Medulla oblongata (tissue), 1 donor: ENCODE measurements around the gene LENG8.
"Not testable (repeated sequence)": the region's sequence is repeated elsewhere in the genome, so short reads cannot be mapped to it uniquely, and the experiment has no call there.

Experiments
- DNase-seq: peaks from one replicate; pipeline ENCODE4 v3.0.0-alpha.2; 2015; ENCODE audit errors: extremely low spot score

LENG8 gene

DNA sequence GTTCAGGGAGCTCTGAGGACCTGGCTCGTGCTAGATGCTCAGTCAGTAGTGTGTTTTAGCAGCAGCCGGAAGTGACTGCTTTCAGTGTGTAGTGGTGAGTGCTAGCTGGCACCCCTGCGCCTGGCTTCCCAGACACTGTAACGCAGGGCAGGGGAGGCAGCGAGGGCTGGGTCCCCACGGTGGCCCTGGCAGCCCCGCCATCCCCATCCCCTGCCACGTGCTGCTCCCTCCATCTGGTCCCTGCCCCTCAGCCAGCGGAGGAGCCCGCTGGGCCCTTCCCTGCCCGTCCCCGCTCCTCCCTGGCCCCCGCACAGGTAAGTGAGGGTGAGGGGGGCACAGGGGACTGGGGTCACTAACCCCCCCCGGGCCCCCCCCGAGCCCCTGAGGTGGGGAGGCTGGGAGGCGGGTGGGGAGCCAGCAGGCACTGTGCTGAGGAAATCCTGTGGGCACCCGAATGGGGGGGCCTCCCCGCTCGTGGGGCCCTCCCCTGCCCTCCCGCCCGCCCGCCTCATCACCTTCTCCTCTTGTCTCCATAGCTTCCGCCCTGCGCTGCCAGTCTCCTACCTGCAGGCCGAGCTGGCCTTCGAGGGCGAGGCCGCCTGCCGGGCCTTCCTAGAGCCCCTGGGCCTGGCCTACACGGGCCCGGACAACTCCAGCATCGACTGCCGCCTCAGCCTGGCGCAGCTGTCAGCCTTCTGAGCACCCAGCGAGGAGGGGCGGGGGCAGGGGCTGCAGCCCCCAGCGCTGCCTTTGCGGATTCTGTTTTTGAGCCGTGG lies 11.4 kb downstream of the LENG8 start:
- DNase-seq = no peak

GRCh38 chr19:54461210-54461609 lies 12.2 kb downstream of the LENG8 start:
- DNase-seq = no peak

DNA sequence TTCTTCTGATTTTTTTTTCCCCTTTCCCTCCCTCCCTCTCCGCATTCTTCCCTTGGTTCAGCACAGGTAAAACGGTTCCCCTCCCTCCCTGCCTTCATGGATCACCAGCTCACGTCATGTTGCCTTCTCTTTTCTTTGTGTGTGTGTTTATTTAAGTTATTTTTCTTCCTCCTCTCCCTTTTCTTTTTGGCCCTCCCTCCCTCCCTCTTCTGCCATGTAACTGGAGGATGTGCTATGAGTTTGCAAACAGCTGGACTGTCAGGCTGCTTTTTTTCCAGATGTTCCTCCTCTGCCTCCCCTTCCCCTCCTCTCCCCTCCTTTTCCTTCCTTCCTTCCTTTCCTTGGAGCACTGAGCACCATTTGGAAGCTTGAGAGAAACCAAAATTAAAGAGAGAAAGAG lies 12.6 kb downstream of the LENG8 start:
- no peak for DNase-seq

DNA sequence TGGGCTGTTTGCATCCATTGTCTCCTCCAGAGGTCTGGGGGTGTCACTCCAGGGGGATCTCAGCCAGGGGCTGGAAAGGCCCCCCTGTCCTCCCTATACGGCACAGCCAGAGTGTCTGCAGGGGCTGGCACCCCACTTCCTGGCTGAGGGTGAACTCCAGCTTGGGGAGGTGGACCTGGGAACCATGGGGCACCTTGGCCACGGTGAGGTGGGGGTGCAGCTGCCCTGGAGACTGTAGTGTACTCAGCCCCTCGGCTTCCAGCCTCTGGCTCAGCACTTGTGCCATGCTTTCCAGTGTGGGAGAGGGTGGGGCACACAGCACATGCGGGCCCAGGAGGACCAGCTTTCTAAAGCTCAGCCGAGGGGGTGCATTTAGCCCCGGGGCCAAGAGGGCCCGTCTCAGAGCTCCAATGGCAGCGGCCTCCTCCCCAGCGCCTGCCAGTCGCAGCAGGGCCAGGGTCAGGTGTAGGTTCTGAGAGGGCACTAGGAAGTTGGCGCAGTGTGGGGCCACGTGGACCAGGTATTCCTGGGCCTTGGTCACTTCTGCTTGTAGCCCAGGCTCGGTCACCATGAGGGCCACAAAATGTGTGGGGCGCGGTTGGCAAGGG lies 13.2 kb downstream of the LENG8 start:
- DNase-seq = no peak

DNA sequence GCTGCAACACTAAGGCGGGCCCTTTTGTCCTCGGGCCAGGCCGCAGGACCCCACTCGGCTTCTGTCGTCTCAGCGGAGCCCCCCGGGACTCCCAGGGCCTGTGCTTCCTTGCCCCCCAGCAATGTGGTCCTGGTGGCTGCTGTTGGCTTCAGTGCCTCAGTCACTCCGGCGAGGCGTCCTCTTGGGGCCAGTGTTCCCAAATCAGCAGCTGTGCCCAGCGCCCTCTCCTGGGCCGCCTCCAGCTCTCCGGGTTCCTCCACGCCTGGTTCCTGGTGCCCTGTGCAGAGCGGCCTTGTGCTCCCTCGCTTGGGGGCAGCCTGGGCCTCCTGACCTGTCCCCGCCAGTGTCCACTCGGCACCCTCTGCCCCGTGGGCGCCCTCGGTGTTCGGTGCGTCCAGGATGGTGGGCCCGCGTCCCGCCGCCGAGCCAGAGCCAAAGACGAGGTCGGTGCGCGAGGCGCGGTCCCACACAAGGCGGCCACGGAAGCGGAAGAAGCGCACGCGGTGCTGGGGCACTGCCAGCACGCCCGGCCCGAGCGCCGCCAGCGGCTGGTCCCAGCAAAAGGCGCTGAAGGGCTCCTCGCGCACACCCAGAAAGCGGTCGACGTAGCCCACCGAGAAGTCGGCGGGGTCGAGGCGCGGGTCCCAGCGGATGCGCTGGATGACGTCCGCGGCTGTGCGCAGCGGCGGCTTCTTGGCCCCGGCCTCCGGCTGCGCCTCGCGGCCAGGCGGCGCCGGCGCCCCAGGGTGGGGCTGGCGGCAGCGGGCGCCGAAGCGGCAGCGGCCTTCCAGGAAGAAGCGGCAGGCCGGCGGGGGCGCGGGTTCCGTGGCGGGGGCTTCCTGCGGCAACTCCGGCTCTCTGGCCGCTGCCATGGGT lies 13.9 kb downstream of the LENG8 start:
- DNase-seq = peak; percentile 52

DNA sequence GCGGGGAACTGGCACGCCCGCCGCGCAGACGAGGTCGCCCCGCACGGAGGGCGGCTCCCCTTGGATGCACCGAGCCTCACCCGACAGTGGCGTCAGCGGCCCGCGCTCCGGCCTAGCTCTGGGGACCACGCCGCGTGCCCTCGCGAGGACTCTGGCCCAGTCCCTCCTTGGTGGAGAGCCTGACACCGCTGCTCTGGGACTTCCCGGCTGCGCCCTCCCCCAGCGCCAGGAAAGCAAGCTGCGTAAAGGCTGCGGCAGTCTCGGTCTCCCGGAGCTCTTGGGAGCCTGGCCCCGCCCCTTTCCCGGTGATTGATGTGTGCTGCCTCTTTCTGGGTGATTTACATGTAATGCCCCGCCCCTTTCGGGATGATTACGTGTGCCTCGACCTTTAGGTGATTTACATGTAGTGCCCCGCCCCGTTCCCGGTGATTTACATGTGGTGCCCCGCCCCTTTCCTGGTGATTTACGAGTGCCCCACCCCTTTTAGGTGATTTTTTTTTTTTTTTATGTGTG lies 14.6 kb downstream of the LENG8 start, which contains the start of gene LENG9:
LENG9 (minus strand) TSS at position 248 of the 513 bp plus-strand sequence. CDS start 252 bp downstream, outside the sequence.
- peak; percentile 98 for DNase-seq

GRCh38 chr19:54464044-54464629 lies 15.1 kb downstream of the LENG8 start:
- peak; percentile 78 for DNase-seq

- peak; percentile 79 for DNase-seq
Measured at GRCh38 chr19:54464630-54465425, 15.8 kb downstream of the LENG8 start.

DNA sequence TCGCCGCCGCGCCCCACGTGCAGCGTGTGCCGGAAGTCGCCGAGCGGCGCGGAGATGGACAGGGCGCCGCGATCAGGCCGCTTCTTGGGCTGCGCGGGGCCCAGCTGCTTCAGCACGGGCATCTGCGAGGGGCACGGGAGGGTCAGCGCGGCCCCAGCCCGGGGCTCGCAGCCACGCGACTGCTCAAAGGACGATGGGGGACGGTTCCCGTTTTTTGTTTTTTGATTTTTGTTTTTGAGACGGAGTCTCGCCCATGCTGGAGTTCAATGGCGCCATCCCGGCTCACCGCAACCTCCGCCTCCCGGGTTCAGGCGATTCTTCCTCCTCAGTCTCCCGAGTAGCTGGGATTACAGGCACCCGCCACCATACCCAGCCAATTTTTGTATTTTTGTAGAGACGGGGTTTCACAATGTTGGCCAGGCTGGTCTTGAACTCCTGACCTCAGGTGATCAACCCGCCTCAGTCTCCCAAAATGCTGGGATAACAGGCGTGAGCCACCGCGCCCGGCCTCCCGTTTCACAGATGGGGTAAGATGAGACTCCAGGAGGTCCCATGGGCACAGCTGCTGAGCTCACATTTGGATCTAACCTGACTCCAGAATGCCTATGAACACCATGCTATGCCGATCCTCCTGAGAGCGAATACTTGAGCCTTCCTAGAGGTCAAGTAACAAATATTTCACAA lies 16.6 kb downstream of the LENG8 start:
- DNase-seq = no peak

GRCh38 chr19:54466110-54466480 lies 17.1 kb downstream of the LENG8 start:
- DNase-seq = not testable (repeated sequence)

DNA sequence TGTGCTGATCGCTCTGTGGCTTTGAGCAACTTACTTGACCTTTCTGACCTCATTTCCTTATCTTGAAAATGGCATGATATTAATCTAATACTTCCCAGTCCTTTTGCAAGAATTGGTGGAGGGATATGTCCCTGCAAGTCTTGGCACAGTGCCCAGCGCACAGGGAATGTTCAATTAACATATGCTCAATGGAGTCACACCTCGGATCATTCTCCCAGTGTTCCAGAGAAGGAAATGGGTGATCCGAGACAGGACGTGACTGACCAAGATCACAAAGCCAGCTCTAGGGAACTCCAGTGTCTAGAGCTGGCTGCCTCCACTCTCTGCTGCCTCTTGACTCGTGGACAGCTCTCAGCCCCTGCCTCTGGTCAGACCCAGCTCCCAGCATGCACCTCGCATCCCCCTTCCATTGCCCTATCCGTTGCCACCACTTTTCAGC lies 20.5 kb downstream of the LENG8 start:
- no peak for DNase-seq

DNA sequence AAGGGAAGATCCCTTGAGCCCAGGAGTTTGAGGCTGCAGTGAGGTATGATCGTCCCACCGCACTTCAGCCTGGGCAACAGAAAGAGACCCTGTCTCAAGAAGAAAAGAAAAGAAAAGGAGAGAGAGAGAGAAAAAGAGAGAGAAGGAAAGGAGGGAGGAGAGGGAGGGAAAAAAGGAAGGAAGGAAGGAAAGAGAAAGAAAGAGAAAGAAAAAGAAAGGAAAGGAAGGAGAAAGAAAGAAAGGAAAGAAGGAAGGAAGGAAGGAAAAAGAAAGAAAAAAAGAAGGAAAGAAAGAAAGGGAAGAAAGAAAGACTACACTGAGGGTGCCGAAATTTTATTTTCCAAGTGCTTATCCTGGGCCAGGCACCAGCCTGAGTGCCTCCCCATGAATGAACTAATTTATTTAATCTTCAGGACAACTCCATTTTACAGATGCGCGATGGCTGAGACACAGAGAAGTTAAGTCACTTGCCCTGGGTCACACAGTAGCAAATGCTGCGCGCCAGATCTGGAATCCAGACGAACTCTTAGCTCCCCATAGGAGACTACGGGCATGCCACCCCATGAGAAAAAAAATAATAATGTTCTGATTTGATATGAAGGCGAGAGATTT lies 21.4 kb downstream of the LENG8 start:
- DNase-seq = no peak

DNA sequence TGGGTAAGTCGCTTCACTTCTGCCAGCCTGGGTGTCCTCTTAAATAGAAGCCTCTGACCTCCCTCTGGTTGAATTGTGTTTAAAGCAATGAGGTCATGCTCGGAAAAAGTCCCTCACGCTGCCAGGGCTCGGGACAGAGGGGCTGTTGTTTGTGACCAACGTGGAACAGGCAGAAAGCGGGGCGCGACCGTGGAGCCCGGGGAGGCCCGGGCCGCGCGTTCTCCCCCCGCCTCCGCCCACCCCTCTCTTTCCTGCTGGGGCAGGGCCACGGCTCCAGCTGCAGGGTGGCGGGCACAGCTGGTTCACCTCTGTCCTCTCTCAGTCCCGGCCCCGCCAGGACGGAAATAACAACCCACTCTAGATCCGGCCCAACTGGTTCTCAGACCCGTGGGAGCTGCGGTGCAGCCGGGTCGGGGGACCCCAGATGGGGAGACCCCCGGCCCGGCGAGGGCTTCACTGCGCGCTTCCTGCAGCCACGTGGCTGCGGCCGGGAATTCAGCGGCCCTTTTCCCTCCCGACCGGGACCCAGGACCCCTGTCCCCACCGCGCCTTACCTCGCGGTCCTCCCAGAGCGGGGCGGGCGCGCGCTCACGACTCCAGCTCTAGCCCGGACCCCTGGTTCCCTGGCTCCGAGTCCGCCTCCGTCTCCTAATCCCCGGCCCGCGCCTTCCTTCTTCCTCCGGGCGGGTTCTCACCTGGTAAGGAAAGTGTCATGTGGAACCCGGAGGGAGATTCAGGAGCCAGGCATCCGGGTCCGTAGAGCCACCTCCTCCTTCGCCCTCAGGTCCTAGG lies 22.2 kb downstream of the LENG8 start:
- peak; percentile 60 for DNase-seq

GRCh38 chr19:54473071-54473891 lies 24.3 kb downstream of the LENG8 start, which contains the start of gene CDC42EP5:
Gene CDC42EP5, minus strand, starts transcription at chr19:54473296. Its CDS starts 7,749 bp downstream, at chr19:54465547.
- no peak for DNase-seq

DNA sequence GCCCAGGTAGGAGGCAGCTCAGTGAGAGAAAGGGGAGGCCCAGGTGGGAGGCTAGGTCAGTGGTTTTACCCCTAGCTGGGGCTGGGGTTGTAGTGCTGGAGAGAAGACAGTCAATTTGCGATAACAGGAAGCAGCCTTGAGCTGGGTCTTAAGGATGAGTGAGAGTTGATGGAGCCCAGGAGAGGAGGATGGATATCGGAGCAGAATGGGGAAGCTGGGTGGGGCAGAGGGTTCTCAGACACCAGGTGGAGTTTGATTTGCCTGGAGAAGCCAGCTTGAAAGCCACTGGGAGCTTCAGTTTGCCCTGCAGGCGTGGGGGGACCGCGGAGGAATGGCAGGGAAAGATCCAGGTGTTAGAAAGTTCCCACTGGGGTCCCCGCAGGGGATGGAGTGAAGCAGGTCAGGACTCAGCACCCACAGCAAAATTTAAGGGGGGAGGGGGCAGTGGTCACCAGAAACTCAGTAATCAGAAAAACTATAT lies 24.9 kb downstream of the LENG8 start:
- DNase-seq = no peak

DNA sequence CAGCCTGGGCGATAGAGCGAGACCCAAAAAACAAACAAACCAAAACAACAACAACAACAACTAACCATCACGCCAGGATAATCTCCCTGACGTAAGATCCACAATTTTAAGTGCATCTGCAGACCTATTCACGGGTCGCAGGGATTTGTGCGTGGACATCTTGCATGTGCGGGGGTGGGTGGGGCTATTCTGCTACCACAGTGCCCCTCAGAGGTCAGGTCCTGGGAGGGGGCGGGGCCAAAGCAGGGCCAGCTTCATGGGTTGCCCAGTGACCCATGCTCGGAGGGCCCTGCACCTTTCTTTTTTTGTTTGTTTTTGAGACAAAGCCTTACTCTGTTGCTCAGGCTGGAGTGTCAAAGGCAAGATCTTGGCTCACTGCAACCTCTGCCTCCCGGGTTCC lies 26.7 kb downstream of the LENG8 start:
- DNase-seq = no peak

DNA sequence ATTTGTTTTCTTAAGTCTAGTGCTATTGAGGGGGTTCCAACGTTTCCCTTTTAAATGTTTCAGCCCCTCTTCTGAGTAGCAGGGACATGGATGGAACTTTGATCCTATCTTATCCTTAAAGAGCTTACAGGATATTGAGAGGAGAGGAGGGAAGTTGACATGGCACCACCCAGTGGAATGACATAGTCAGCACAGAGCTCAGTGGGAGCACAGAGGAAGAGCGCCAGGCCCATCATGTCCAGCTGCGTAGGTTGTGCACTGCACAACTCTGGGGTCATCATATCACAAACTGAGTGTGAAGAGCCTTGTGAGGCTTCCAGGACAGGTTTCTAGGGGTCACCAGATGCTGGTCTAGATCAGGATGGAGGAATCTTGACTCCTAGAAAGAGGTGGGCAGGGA lies 28.7 kb downstream of the LENG8 start:
- DNase-seq = no peak
